ENCODE measurements around the gene DAAM2. TPM values are rescaled to one million over a fixed set of nuclear protein-coding genes. Genes with fewer than 3 reads are reported as not detected.

DAAM2 gene
- total RNA-seq, 2 experiments from 2014 or later = 0.09 to 1.1 TPM

GRCh38 chr6:39822846-39823815 lies 31.0 kb downstream of the DAAM2 start:
- CTCF ChIA-PET (ENCODE audit: unreplicated experiment) = interaction anchor here (0.5 kb wide), 1 partner anchor 10 kb away, joined by 3 read pairs; no protein-coding TSS in a partner anchor

GRCh38 chr6:39824030-39824926 lies 32.1 kb downstream of the DAAM2 start:
- H3K9me3 ChIP-seq (ENCODE audit: low read length) = no peaks in the 10 kb centered on the region
- H3K9me2 ChIP-seq (ENCODE audit: insufficient read depth, low read length) = no peaks in the 10 kb centered on the region
- H3K79me2 ChIP-seq (ENCODE audit: insufficient read depth, low read depth, low read length) = no peaks in the 10 kb centered on the region
- no peak overlapping the region for H3K4me3 ChIP-seq (ENCODE audit: low read depth, low read length, poor library complexity, severe bottlenecking)
- no peaks in the 10 kb centered on the region for H3K36me3 ChIP-seq (ENCODE audit: insufficient read depth, low read length)
- H4K20me1 ChIP-seq (ENCODE audit: insufficient read depth, low read length) = no peaks in the 10 kb centered on the region
- H3K27ac ChIP-seq (ENCODE audit: low read depth, low read length, poor library complexity, severe bottlenecking) = no peak overlapping the region
- DNase-seq (ENCODE audit: low spot score) = no peak
- peaks cover 16% of the 10 kb centered on the region for H3K4me1 ChIP-seq (ENCODE audit: insufficient read depth, low read length, poor library complexity, severe bottlenecking)
- no TSS peak for BruUV-seq (replicated peaks)
- CTCF ChIA-PET (ENCODE audit: unreplicated experiment) = no interaction called here
- intact Hi-C loops (cut with micrococcal nuclease; ENCODE audit: unreplicated experiment) = no loop called here
- no peak overlapping the region for H2AFZ ChIP-seq (ENCODE audit: low read length)
- no peak for TF ChIP-seq EZH2phosphoT487 (IDR thresholded peaks at IDR 0.05; ENCODE audit: borderline replicate concordance, low read depth, low read length)
- TF ChIP-seq CTCF (conservative IDR thresholded peaks at IDR 0.05; ENCODE audit: low read length) = no peak
- no peak overlapping the region for H3K4me2 ChIP-seq (ENCODE audit: low read length)
- POLR2A ChIA-PET = interaction anchor here (0.9 kb wide), 1 partner anchor 27 kb away, joined by 4 read pairs; no protein-coding TSS in a partner anchor

More at GRCh38 chr6:39822846-39823815, 31.0 kb downstream of the DAAM2 start:
- H3K9me3 ChIP-seq (ENCODE audit: low read length) = no peaks in the 10 kb centered on the region
- H2AFZ ChIP-seq (ENCODE audit: low read length) = peak overlapping the region; percentile 61; the same call in 1 of the 2 replicates
- no peaks in the 10 kb centered on the region for H4K20me1 ChIP-seq (ENCODE audit: insufficient read depth, low read length)
- no peaks in the 10 kb centered on the region for H3K9me2 ChIP-seq (ENCODE audit: insufficient read depth, low read length)
- H3K4me2 ChIP-seq (ENCODE audit: low read length) = no peak overlapping the region
- peaks cover 16% of the 10 kb centered on the region for H3K4me1 ChIP-seq (ENCODE audit: insufficient read depth, low read length, poor library complexity, severe bottlenecking)
- no peak overlapping the region for H3K27ac ChIP-seq (ENCODE audit: low read depth, low read length, poor library complexity, severe bottlenecking)
- BruUV-seq (replicated peaks) = no TSS peak
- H3K79me2 ChIP-seq (ENCODE audit: insufficient read depth, low read depth, low read length) = no peaks in the 10 kb centered on the region
- POLR2A ChIA-PET = no interaction called here
- TF ChIP-seq CTCF (conservative IDR thresholded peaks at IDR 0.05; ENCODE audit: low read length) = no peak
- TF ChIP-seq EZH2phosphoT487 (IDR thresholded peaks at IDR 0.05; ENCODE audit: borderline replicate concordance, low read depth, low read length) = no peak
- DNase-seq (ENCODE audit: low spot score) = no peak
- no peaks in the 10 kb centered on the region for H3K36me3 ChIP-seq (ENCODE audit: insufficient read depth, low read length)
- intact Hi-C loops (cut with micrococcal nuclease; ENCODE audit: unreplicated experiment) = no loop called here
- H3K4me3 ChIP-seq (ENCODE audit: low read depth, low read length, poor library complexity, severe bottlenecking) = no peak overlapping the region

Measured in OCI-LY7 (cell line).